GM12878 (cell line): ENCODE results near the gene STK39. TPM values are rescaled to one million over a fixed set of nuclear protein-coding genes. Genes with fewer than 3 reads are reported as not detected.
A peak's percentile ranks its signal among the peaks of the same experiment; 100 is the strongest.

Experiments
- ATAC-seq: fragments of 200-7000 bp; cut with Tn5 transposase; 3 replicates; pipeline ENCODE4 v1.9.1; 2020; ENCODE audit warnings: mild to moderate bottlenecking, moderate library complexity
- BruUV-seq: library from RNA; stranded (reverse); fragments of 400-500 nt; replicated peaks from 2 replicates; lab custom pipeline; 2021; lab: Mats Ljungman, UMichigan
- CTCF ChIA-PET: fragments of 300-600 bp; sonication (Branson Sonifier 250); formaldehyde crosslinking; extraction: SDS; loops from one replicate; lab custom pipeline; 2021; ENCODE audit warnings: inconsistent platforms; lab: Yijun Ruan, JAX
- POLR2A ChIA-PET: fragments of 350-600 bp; formaldehyde crosslinking; extraction: SDS; loops from one replicate; lab custom pipeline; 2021; ENCODE audit warnings: inconsistent platforms; lab: Charles Lee
- RAD21 ChIA-PET: fragments of 300-600 bp; sonication (Branson Sonifier 250); formaldehyde crosslinking; loops from one replicate; lab custom pipeline; 2023; ENCODE audit warnings: antibody characterized with exemption; ENCODE audit not compliant: unreplicated experiment; lab: Charles Lee
- SMC1A ChIA-PET: fragments of 300-600 bp; sonication (Branson Sonifier 250); formaldehyde crosslinking; loops from one replicate; lab custom pipeline; 2023; ENCODE audit not compliant: unreplicated experiment, uncharacterized antibody; lab: Charles Lee
- DNase-seq: peaks from one replicate; pipeline ENCODE4 v3.0.0-alpha.2; 2011; ENCODE audit warnings: low read depth, low spot score
- FAIRE-seq: peaks from 3 replicates; lab custom pipeline; 2011; peaks lifted over from hg19 to GRCh38; lab: Jason Lieb, UNC
- H2AFZ ChIP-seq: 2 replicates; pipeline ENCODE4 v1.6.0; 2011; ENCODE audit warnings: low read depth, low read length, control low read depth; ENCODE audit not compliant: control insufficient read depth
- H3K27ac ChIP-seq: 2 replicates; pipeline ENCODE4 v1.5.1; 2011; ENCODE audit warnings: control low read depth; ENCODE audit not compliant: control insufficient read depth, insufficient read depth
- H3K27me3 ChIP-seq, 2 experiments: replicated peaks in 1 of 2; 2 replicates each; pipeline versions ENCODE4 v1.6.0 to v1.6.1; 2011; ENCODE audit warnings: low read length in 1 of 2; ENCODE audit not compliant: control insufficient read depth in 2 of 2, insufficient read depth in 2 of 2
- H3K36me3 ChIP-seq, 2 experiments: 2 replicates each; pipeline ENCODE4 v1.5.1; 2011; ENCODE audit warnings: low read length in 1 of 2; ENCODE audit not compliant: control insufficient read depth in 2 of 2, insufficient read depth in 2 of 2
- H3K4me1 ChIP-seq: 2 replicates; pipeline ENCODE4 v1.6.1; 2011; ENCODE audit warnings: mild to moderate bottlenecking, low read length, moderate library complexity, mixed read lengths; ENCODE audit not compliant: control insufficient read depth, insufficient read depth
- H3K4me2 ChIP-seq: 2 replicates; pipeline ENCODE4 v1.6.0; 2011; ENCODE audit warnings: control low read depth; ENCODE audit not compliant: control insufficient read depth, insufficient read depth
- H3K4me3 ChIP-seq: fragments of 200-600 bp; sonication (generic); 2 replicates; pipeline ENCODE4 v1.5.1; 2016
- H3K79me2 ChIP-seq: 2 replicates; pipeline ENCODE4 v1.6.0; 2011; ENCODE audit warnings: low read length; ENCODE audit not compliant: control insufficient read depth, insufficient read depth
- H3K9ac ChIP-seq: 2 replicates; pipeline ENCODE4 v1.8.0; 2011; ENCODE audit warnings: low read length, control low read depth, mixed read lengths; ENCODE audit not compliant: control insufficient read depth, insufficient read depth
- H3K9me3 ChIP-seq: replicated peaks from 3 replicates; pipeline ENCODE4 v1.5.1; 2011; ENCODE audit warnings: mild to moderate bottlenecking, low read length; ENCODE audit not compliant: control insufficient read depth, insufficient read depth
- H4K20me1 ChIP-seq: 2 replicates; pipeline ENCODE4 v1.6.0; 2011; ENCODE audit not compliant: control insufficient read depth, insufficient read depth
- CTCF ChIP-seq, 3 experiments: IDR thresholded peaks in 2 of 3; conservative IDR thresholded peaks in 1 of 3; 2 replicates each; pipeline ENCODE4 v1.5.1; 2011; ENCODE audit warnings: low read depth in 3 of 3, low read length in 3 of 3, mild to moderate bottlenecking in 3 of 3, control low read depth in 2 of 3, moderate library complexity in 2 of 3, inconsistent platforms in 1 of 3, mixed read lengths in 1 of 3; ENCODE audit not compliant: control insufficient read depth in 2 of 3, insufficient read depth in 1 of 3; ENCODE audit errors: extremely low read depth in 1 of 3
- IRF3 ChIP-seq: fragments of 450-650 bp; IDR thresholded peaks from 2 replicates; pipeline ENCODE4 v1.6.1; 2014; ENCODE audit warnings: mild to moderate bottlenecking
- ZNF24 ChIP-seq: fragments of 450-650 bp; IDR thresholded peaks from 2 replicates; pipeline ENCODE4 v1.6.1; 2017; ENCODE audit warnings: antibody characterized with exemption, mild to moderate bottlenecking
- WGBS: methylation state at CpG from one replicate; pipeline ENCODE4 v1.1.6; 2016; ENCODE audit warnings: low lambda C conversion rate; ENCODE audit not compliant: insufficient replicate concordance, insufficient coverage; ENCODE audit errors: missing lambda C conversion rate; 5-methylcytosine and 5-hydroxymethylcytosine counted together
- in situ Hi-C: fragments of 300-500 bp; cut with MboI; formaldehyde crosslinking; loops from 9 replicates; pipeline ENCODE4 v1.14.3; 2018; ENCODE audit warnings: mixed read lengths
- intact Hi-C: fragments of 100-400 bp; cut with micrococcal nuclease; formaldehyde crosslinking; loops from one replicate; pipeline ENCODE4 v1.14.2; 2022; ENCODE audit not compliant: unreplicated experiment
- polyA plus RNA-seq, 11 experiments: library from polyadenylated mRNA; depleted of rRNA in 4 of 11; unstranded in 6 of 11; stranded (reverse) in 5 of 11; fragments of >200 nt; fragmentation: Nextera tagmentation in 4 of 11; fragmentation: Illumina TruSeq in 1 of 11; extraction: Ambion mirVana in 4 of 11; extraction: Trizol in 1 of 11; gene quantifications; 1 replicate in 1 of 11; 2 replicates in 10 of 11; pipeline versions ENCODE4 v1.2.1 to v1.2.3, GENCODE V29; 2011 to 2016; ENCODE audit warnings: inconsistent platforms in 2 of 11, missing spikeins in 2 of 11, low read depth in 1 of 11
- total RNA-seq, 4 experiments: library from RNA; depleted of rRNA in 3 of 4; stranded (reverse); fragments of >200 nt in 3 of 4; fragmentation: Illumina TruSeq in 1 of 4; extraction: Trizol in 1 of 4; gene quantifications; 2 replicates each; pipeline versions ENCODE4 v1.2.1 to v1.2.3, GENCODE V29; 2013 to 2021

Gene STK39
- total and polyA plus RNA-seq, 10 of the 15 experiments (the other 5 are each of a cell fraction or from before 2014, with no cell fraction given), result 0.03 to 0.21 (median 0.07) TPM; not detected in 5

GRCh38 chr2:168116448-168116847 is 130.9 kb downstream of the STK39 start:
- ChIA-PET POLR2A (no interaction called here), RAD21 (interaction anchor here (0.8 kb wide), 1 partner anchor 75 kb away, joined by 3 read pairs; no protein-coding TSS in a partner anchor)
- Histone ChIP-seq H3K9me3 (no peaks in the 10 kb centered on the region), H3K36me3 (no peaks in the 10 kb centered on the region), H4K20me1 (no peaks in the 10 kb centered on the region), H3K27ac (no peak overlapping the region), H3K4me1 (no peaks in the 10 kb centered on the region), H3K9ac (no peak overlapping the region), H3K27me3 (0 out of 4 replicates have a peak, but pooled peaks cover 0 to 6% of the 10 kb centered on the region in 2 experiments)
- no peak for FAIRE-seq
- no peak for ATAC-seq
- no peak for DNase-seq
- WGBS, result 14% methylated on average over 2 of the region's 2 CpGs
- no peak for TF ChIP-seq IRF3
- 0 out of 6 replicates have a peak, but pooled peaks of 1 of the 3 experiments have one; percentile 2 for TF ChIP-seq CTCF (IDR thresholded peaks at IDR 0.05 in 2 of 3, conservative IDR thresholded peaks at IDR 0.05 in 1 of 3; ENCODE audit: control insufficient read depth in 2 of 3, extremely low read depth in 1 of 3, insufficient read depth in 1 of 3, low read depth in 3 of 3, low read length in 3 of 3)
- no peak for TF ChIP-seq ZNF24
- TF ChIP-seq, all 136 proteins: peak for 1
- Histone ChIP-seq H2AFZ (no peak overlapping the region), H3K79me2 (no peaks in the 10 kb centered on the region), H3K4me3 (no peak overlapping the region), H3K4me2 (no peak overlapping the region)
- intact Hi-C loops, result loop anchor here (5.0 to 10.0 kb wide), 2 partner anchors 362 to 519 kb away; no protein-coding TSS in a partner anchor
- ChIA-PET CTCF (interaction anchor here (0.5 to 4.7 kb wide), 9 partner anchors 98 to 1579 kb away, joined by 3 to 59 read pairs (median 4); no protein-coding TSS in a partner anchor), SMC1A (interaction anchor here (0.6 to 2.6 kb wide), 5 partner anchors 13 to 1578 kb away, joined by 3 to 11 read pairs (median 4); no protein-coding TSS in a partner anchor)
- no TSS peak for BruUV-seq
- in situ Hi-C loops, result loop anchor here (5.0 kb wide), 1 partner anchor 1579 kb away; no protein-coding TSS in a partner anchor
